KOPT-K1 (cell line): ENCODE data around the gene DSG2.

ENCODE experiments used
- H3K27ac ChIP-seq: fragments of 200-600 bp; sonication (generic); 2 replicates; pipeline ENCODE4 v1.5.1; 2016; ENCODE audit warnings: antibody characterized with exemption, mild to moderate bottlenecking, low read depth, low read length; ENCODE audit not compliant: poor library complexity, severe bottlenecking
- H3K36me3 ChIP-seq: fragments of 200-600 bp; sonication (generic); 2 replicates; pipeline ENCODE4 v1.5.1; 2017; ENCODE audit warnings: antibody characterized with exemption, mild to moderate bottlenecking, low read length, moderate library complexity; ENCODE audit not compliant: insufficient read depth
- H3K9me3 ChIP-seq: fragments of 200-600 bp; sonication (generic); 2 replicates; pipeline ENCODE4 v1.5.1; 2017; ENCODE audit warnings: antibody characterized with exemption, low read length, mild to moderate bottlenecking; ENCODE audit not compliant: insufficient read depth, poor library complexity, severe bottlenecking

Gene DSG2

GRCh38 chr18:31557446-31557845, 59.5 kb downstream of the DSG2 start:
- H3K9me3 ChIP-seq: no peaks in the 10 kb centered on the region
- H3K36me3 ChIP-seq: no peaks in the 10 kb centered on the region
- H3K27ac ChIP-seq: no peak overlapping the region

- Histone ChIP-seq H3K9me3 (no peaks in the 10 kb centered on the region), H3K27ac (no peak overlapping the region), H3K36me3 (no peaks in the 10 kb centered on the region)
Observed at GRCh38 chr18:31558567-31558966, 60.6 kb downstream of the DSG2 start.

GRCh38 chr18:31562726-31563125, 64.7 kb downstream of the DSG2 start:
- Histone ChIP-seq H3K27ac (no peak overlapping the region), H3K36me3 (no peaks in the 10 kb centered on the region), H3K9me3 (no peaks in the 10 kb centered on the region)

GRCh38 chr18:31563778-31564177, 65.8 kb downstream of the DSG2 start:
- Histone ChIP-seq H3K27ac (no peak overlapping the region), H3K36me3 (no peaks in the 10 kb centered on the region), H3K9me3 (no peaks in the 10 kb centered on the region)

GRCh38 chr18:31565345-31565744, 67.4 kb downstream of the DSG2 start:
- Histone ChIP-seq H3K9me3 (no peaks in the 10 kb centered on the region), H3K27ac (no peak overlapping the region), H3K36me3 (no peaks in the 10 kb centered on the region)

GRCh38 chr18:31565782-31566512, 68.0 kb downstream of the DSG2 start:
- Histone ChIP-seq H3K27ac (no peak overlapping the region), H3K9me3 (no peaks in the 10 kb centered on the region), H3K36me3 (no peaks in the 10 kb centered on the region)

- H3K27ac ChIP-seq: no peak overlapping the region
- no peaks in the 10 kb centered on the region for H3K9me3 ChIP-seq
- H3K36me3 ChIP-seq: no peaks in the 10 kb centered on the region
Observed at GRCh38 chr18:31566576-31567306, 68.8 kb downstream of the DSG2 start.

GRCh38 chr18:31572368-31572767, 74.4 kb downstream of the DSG2 start:
- no peaks in the 10 kb centered on the region for H3K36me3 ChIP-seq
- H3K9me3 ChIP-seq: no peaks in the 10 kb centered on the region
- no peak overlapping the region for H3K27ac ChIP-seq

GRCh38 chr18:31573051-31573450, 75.1 kb downstream of the DSG2 start:
- Histone ChIP-seq H3K27ac (no peak overlapping the region), H3K9me3 (no peaks in the 10 kb centered on the region)

GRCh38 chr18:31574359-31574758, 76.4 kb downstream of the DSG2 start:
- Histone ChIP-seq H3K27ac (no peak overlapping the region), H3K36me3 (no peaks in the 10 kb centered on the region), H3K9me3 (no peaks in the 10 kb centered on the region)

More at GRCh38 chr18:31573051-31573450, 75.1 kb downstream of the DSG2 start:
- H3K36me3 ChIP-seq: no peaks in the 10 kb centered on the region

GRCh38 chr18:31575515-31576257, 77.7 kb downstream of the DSG2 start:
- Histone ChIP-seq H3K27ac (no peak overlapping the region), H3K9me3 (no peaks in the 10 kb centered on the region), H3K36me3 (no peaks in the 10 kb centered on the region)

- Histone ChIP-seq H3K27ac (no peak overlapping the region), H3K9me3 (no peaks in the 10 kb centered on the region), H3K36me3 (no peaks in the 10 kb centered on the region)
Observed at GRCh38 chr18:31576670-31577069, 78.7 kb downstream of the DSG2 start.

GRCh38 chr18:31577195-31577594, 79.2 kb downstream of the DSG2 start:
- Histone ChIP-seq H3K9me3 (no peaks in the 10 kb centered on the region), H3K27ac (no peak overlapping the region), H3K36me3 (no peaks in the 10 kb centered on the region)

GRCh38 chr18:31578126-31578525, 80.1 kb downstream of the DSG2 start:
- Histone ChIP-seq H3K36me3 (no peaks in the 10 kb centered on the region), H3K9me3 (no peaks in the 10 kb centered on the region), H3K27ac (no peak overlapping the region)

- Histone ChIP-seq H3K9me3 (no peaks in the 10 kb centered on the region), H3K27ac (no peak overlapping the region), H3K36me3 (no peaks in the 10 kb centered on the region)
Observed at GRCh38 chr18:31579375-31579774, 81.4 kb downstream of the DSG2 start.
